Kidney capillary endothelial cell (primary cell): ENCODE measurements around the gene C16orf78.

ENCODE experiments used
- DNase-seq: peaks from one replicate; pipeline ENCODE4 v3.0.0-alpha.2; 2018; ENCODE audit warnings: low spot score

C16orf78 gene

GRCh38 chr16:49431591-49432290 lies 58.1 kb downstream of the C16orf78 start:
- DNase-seq, result no peak

DNA sequence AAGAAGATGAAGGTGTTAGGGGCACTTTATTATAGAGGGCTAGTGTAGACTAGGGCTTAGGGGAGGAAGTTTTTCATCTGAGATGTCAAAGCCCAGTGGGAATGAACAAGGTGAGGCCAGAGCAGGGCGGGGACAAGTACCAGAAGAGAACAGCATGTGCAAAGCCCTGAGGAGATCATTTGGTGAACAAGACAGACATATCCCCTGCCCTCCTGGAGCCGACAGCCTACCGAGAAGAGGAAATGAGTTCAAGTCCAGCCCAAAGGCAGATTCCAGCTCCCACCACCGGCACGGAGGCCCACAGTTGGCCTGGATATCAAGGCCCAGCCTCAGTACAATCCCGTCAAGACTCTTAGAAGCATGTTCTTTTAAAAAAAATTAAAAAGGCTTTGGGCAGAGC lies 61.1 kb downstream of the C16orf78 start:
- no peak for DNase-seq

DNA sequence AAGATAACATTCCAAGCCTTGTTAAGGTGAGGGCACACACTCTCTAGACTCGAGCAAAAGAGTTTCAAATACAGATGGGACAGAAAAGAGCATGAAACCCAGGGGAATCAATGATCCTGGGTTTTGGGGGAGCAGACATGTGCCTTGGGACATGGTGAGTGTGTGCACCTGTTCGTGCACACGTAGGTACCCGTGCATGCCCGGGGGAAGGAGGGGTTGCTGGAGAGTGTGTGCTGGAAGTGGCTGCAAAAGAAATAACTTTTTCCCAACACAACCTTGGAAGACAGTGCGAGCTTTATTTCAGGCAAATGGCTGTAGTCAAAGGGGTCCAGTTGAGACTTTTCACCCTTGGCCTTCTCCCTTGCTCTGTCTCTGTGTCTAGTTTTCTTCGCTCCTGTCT lies 62.6 kb downstream of the C16orf78 start:
- DNase-seq, result no peak

DNA sequence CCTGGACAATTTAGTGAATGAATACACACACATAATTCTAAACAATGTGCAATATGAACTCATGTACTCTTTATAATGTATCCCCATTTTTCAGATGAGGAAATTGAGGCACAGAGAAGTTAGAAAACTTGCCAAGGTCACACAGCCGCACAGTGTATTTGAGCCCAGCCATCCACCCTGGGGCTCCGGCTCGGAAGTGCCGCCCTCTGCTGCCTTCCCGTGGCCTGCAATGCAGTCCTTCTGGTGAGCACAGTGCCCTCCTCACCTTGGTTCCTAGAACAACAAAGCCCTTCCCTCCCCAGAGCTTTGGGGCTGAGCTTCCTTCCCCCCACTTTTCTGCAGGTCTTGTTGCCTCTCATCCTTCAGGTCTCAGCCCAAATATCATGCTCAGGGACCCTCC lies 63.7 kb downstream of the C16orf78 start:
- DNase-seq, result no peak

GRCh38 chr16:49439050-49439449 lies 65.4 kb downstream of the C16orf78 start:
- peak; percentile 9 for DNase-seq

DNA sequence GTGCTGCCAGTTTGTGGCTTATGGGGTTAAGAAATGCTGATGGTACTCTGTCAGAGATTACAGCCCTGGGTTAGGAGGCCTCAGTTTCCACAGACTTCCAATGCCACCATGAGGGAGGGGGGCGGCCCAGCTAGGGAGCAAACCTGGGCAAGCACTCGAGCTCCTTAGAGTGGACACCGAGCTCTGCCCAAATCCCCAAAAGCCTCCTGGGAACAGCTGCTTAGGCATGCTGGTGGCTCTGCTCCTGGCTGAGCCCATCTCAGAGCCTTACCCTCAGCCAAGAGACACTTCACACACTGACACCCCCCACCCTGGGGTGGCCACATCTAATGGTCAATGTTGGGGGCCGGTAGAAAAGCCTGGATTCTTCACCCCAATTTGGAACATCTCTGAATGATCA lies 66.1 kb downstream of the C16orf78 start:
- no peak for DNase-seq

DNA sequence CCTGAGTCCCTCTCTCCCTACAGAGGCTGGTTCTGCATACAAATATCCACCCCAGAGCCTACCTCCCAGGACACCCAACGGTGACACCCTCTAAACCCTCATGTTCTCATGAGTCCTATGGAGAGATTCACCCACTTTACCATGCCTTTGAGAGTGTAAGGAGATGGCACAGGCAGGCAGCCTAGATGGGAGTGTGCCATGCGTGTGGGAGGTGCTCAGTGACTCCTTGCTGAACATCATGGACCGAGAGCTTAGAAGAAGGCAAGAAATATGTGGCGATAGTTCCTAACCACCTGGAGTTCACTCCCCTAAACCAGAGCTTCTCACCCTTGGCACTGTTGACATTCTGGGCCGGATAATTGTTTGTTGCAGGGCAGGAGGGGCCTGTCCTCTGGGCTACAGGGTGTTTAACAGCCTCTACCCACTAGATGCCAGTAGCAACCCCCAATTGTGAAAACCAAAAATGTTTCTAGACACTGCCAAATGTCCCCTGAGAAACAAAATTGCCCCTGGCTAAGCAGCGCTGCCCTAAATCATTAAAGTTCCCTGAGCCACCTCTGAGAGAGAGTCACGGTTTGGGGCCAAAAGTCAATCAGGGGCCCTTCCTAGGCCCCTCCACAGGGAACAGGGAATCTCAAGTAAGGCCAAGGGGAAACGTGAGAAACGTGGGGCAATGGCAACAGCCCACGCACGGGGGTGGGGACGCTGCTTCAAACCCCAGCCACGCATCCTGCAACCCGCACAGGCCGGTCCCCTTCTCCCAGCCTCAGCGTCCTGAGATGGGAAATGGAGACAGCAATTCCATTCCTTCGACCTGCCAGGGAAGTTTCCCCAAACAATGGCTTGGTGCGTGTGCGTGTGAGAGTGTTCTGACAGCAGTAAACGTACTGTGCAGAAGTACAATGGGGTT lies 66.8 kb downstream of the C16orf78 start:
- peak; percentile 18 for DNase-seq

DNA sequence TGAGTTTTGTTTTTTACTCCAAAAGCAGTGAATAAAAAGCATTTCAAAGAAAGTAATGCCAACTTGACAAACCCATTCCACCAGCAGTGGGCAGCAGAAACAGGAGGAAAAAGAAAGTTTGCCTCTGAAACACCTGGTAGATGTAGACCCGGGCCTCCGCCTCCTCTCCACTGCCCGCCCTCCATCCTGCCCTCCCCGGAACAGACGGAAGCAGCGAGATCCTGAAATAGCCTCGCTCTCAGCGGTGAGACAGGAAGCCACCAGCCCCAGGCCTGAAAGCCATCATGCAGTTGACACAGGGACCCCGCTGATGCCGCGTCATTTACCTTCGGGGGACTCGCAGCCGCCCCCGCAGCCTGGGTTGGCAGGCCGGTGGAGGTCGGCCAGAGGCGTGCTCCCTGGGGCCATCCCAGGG lies 67.8 kb downstream of the C16orf78 start:
- DNase-seq, result peak; percentile 51

GRCh38 chr16:49442805-49443204 lies 69.2 kb downstream of the C16orf78 start:
- DNase-seq, result no peak

GRCh38 chr16:49443576-49443975 lies 70.0 kb downstream of the C16orf78 start:
- DNase-seq, result no peak

GRCh38 chr16:49446805-49447204 lies 73.2 kb downstream of the C16orf78 start:
- no peak for DNase-seq
